ENCODE results near the gene SBSN.

DNA sequence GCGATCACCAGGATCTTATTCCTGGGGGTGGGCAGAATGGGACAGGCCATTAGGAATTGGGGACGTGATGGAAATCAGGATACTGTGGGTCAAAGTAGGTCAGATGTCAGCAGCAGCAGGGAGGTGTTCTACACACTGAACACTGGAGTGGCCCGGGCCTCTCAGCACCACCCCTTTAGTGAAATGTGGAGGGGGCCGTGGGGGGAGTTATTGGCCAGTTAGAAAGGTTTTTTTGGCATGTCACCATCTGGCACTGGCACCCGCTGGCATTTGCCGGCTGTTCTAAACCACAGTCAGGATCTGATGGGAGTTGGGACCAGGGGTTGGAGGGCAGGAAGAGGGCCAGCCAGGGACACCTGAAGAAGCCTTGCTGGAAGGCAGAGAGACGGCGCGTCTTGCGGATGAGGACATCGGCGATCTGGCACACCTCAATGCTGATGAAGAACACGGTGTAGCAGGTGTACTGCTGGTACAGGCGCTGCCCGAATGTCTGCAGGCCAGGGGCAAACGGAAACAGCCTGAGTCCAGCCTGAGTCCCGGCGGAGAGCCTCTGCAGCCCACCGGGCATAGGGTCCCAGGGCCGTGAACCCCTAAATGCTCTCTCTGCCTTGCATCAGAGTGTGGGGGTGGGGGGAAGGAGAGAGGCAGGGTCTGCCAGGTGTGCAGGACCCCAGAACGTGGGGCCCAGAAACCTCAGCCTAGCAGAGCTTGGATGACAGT is 23.1 kb upstream of the SBSN start:
- TF ChIP-seq POLR2A (IDR thresholded peaks at IDR 0.05; ENCODE audit: low read length) (no peak), GATA1 (IDR thresholded peaks at IDR 0.05; ENCODE audit: low read depth, low read length) (no peak)

Measured in erythroblast (primary cell).